T1000 (cell line): Measurements from ENCODE around the gene AGER.

Experiments used
- DNase-seq: peaks from one replicate; lab custom pipeline; 2025; ENCODE audit warnings: mixed read lengths; lab: John Stamatoyannopoulos, UW

The AGER gene

DNA sequence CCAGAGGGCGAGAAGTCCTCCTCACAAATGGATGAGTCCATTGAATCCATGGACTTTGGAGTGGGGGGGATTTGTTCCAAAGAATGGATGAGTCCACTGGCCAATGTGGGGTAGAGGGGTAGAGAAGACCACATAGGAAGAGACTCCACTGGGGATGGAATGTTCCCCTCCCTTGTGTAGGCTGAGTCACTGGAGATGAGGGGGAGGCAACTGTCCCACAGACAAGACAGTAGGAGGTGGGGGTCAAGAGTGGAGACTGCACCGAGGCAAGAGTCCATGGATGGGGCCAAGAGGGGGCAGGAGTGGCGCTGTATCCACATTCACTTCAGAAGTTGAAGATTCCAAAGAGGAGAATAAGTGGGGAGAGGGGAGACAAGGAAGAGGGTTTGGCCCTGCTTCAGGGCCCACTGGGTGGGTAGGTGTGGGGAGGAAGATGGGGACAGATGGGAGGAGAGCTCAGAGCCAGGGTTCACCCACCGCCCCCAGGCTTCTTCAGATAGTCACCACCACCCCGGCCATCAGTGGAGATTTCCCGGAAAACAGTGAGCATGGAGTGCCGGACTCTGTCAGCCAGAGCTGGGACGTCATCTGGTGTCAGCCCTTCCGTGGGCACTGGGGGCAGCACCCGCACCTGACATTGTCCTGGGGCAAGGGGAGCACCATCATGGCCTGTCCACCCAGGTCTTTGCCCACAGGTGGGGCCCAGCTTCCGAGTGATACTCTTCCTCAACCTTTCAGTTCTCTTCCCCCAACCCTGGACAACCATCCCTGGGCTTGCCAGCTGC, 15.1 kb downstream of the AGER start:
- no peak for DNase-seq

DNA sequence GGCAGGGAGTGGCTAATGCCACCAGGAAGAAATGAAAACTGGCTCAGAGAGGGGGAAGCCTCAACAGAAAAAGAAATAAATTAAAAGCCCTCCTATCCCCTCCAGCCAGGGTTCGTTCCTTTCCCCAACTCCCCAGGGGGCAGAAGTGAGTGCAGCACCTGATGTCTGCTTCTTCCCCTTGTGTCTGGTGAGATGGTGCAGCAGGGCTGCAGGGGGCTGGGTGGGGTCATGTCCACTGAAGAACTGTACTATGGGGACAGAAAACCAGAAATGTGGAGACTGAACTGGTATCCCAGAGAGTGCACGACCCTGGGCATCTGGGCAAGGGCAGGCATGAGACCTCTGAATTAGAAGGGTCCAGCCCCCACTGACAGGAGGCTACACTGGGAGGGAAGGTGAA, 15.7 kb downstream of the AGER start:
- DNase-seq: no peak

DNA sequence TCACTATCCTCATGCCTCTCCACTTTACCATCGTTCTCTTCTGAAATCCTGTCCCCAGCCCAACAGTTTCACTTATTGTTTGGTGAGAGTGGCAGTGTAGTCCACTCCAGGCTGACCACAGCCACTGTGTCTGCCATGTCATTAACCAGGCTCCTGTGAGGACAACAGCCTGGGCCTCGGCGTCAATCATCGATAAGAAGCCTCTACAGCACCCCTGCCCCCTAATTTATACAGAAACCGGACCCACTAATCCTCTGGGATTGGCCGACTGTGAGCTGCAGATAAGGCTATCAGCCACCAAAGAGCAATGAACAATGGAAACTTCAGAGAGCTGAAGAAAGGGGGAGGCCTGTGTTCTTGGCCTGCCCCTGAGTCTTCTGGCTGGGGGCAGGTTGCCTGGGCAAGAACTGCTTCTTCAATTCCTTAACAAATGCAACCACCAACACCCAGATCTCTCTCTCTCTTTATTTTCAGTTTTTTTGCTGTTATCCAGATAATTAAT, 16.2 kb downstream of the AGER start:
- DNase-seq: no peak

DNA sequence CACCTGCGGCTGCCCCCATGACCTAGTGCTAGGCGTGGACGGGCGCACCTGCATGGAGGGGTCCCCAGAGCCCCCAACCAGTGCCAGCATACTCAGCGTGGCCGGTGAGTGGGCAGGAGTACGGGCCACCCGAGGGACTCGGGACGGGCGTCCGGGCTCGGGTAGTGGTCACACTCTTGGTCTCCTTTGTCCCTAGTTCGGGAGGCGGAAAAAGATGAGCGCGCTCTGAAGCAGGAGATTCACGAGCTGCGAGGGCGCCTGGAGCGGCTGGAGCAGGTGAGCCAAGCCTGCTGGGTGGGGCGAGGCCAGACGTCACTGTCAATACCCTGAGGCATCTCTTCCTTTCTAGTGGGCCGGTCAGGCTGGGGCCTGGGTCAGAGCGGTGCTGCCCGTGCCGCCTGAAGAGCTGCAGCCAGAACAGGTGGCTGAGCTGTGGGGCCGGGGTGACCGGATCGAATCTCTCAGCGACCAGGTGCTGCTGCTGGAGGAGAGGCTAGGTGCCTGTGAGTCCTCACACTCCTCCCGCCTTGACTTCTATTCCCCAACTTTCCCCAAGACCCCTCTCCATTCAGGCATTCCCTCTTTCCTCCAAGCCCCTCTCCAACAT, 16.8 kb downstream of the AGER start:
- no peak for DNase-seq

DNA sequence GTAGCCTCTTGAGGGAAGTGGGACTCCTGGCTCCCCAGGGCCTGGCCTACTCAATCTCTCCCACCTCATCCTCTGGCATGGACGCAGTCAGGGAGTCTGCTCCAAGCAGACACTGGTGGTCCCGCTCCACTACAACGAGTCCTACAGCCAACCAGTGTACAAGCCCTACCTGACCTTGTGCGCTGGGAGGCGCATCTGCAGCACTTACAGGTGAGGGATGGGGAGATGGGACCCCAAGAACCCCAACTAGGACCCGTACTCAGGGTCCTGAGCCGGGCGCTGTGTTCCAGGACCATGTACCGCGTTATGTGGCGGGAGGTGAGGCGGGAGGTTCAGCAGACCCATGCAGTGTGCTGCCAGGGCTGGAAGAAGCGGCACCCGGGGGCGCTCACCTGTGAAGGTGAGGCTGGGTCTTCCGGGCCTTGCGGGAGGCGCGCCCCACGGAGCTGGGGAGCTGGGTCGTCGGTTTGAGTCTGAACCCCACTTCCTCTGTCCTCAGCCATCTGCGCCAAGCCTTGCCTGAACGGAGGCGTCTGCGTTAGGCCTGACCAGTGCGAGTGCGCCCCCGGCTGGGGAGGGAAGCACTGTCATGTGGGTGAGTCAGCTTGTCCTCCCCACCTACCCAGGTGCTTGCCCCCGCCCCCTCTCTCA, 17.5 kb downstream of the AGER start:
- no peak for DNase-seq

DNA sequence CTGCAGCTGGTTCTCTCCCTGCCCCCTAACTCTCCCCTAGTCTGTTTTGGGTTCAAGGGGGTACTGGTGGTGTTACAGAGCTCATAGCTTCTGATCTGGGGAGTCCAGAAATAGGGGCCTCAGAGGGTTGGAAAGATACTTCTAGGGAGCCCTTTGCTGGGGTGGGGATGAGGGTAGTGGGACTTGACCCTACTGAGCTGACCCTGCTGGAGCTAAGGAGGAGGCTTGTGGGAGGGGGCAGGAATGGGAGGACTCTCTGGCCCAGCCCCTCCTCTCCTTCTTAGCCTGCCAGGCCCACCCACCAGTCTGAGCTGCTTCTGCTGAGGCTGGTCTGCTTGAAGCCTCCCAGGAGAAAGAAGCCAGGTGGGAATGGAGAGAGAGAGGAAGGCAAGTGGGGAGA, 19.8 kb downstream of the AGER start, which contains the start of gene EGFL8:
TSS of gene EGFL8 (plus strand) at position 301 of the 400 bp plus-strand sequence. CDS start 1,571 bp downstream, outside the sequence.
- no peak for DNase-seq

DNA sequence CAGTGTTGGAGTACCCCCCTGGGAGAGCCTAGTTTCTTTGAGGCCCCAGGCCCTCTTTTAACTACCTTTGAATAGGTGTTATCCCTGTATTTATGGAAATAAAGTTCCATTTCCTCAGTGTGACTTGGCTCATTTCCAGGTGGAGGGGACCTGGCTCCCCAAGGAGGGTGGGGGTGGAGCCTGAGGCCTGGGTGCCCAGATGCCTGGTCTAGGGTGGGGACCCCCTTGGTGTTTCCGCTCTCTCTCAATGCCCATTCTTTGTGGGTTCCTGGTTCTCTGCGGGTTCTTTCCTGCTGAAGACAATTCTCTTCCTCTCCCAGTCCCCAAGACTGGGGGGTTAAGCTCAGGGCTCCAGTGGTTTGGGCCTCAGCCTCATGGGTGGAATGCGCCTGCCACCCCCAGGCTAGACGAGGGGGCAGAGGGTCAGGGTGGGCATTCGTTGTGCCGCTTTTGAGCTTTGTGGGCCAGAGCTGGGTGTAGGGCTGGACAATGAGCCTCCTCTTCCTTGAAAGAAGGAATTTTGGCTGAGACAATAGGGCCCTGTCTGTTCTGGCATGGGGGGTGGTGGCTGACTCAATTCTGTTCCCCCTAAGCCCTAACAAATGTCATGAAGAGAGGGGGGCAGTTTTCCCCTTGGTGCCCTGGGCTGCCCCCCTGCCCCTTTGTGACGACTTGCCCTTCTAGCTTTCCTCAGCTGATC, 20.3 kb downstream of the AGER start:
- no peak for DNase-seq

DNA sequence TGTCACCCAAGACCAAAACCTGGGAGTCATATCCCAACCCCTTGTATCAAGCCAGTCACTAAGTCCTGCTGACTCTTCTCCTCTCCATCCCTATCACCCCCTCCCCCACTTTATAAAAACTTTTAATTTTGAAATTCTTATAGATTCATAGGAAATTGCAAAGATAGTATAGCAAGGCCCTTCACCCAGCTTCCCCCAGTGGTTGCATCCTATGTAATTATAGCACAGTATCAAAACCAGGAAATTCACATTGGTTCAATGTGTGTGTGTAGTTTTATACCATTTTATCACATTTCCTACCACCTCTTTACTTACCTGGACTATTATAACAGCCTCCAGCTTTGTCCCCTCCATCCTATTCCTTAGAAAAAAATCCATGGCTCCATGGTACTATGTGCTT, 26.0 kb downstream of the AGER start:
- DNase-seq: no peak

DNA sequence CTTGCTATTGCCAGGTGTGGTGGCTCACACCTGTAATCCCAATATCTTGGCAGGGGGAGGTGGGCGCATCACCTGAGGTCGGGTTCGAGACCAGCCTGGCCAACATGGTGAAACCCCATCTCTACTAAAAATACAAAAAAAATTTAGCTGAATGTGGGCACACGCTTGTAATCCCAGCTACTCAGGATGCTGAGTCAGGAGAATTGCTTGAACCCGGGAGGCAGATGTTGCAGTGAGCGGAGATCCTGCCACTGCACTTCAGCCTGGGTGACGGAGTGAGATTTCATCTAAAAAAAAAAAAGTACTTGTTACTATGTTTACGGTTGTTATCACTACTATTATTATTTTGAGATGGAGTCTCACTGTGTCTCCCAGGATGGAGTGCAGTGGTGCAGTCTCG, 27.2 kb downstream of the AGER start:
- DNase-seq: no peak

DNA sequence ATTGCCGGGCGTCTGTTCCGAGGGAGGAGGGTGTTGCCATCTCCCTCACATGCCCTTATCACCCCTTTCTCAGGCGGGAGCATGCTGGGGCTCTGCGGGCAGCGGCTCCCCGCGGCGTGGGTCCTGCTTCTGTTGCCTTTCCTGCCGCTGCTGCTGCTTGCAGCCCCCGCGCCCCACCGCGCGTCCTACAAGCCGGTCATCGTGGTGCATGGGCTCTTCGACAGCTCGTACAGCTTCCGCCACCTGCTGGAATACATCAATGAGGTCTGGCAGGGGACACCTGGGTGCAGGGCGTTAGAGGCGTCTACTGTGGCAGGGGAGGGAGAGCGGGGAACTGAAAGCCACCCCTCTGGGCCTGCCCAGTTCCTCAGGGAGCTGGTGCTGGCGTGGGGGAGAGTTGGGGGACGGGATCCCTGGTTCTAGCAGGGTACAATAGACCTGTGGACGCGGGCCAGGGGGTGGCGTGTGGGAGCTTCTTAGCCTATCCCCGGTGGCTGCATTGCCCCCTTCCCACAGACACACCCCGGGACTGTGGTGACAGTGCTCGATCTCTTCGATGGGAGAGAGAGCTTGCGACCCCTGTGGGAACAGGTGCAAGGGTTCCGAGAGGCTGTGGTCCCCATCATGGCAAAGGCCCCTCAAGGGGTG, 29.4 kb downstream of the AGER start:
- peak; percentile 60 for DNase-seq

DNA sequence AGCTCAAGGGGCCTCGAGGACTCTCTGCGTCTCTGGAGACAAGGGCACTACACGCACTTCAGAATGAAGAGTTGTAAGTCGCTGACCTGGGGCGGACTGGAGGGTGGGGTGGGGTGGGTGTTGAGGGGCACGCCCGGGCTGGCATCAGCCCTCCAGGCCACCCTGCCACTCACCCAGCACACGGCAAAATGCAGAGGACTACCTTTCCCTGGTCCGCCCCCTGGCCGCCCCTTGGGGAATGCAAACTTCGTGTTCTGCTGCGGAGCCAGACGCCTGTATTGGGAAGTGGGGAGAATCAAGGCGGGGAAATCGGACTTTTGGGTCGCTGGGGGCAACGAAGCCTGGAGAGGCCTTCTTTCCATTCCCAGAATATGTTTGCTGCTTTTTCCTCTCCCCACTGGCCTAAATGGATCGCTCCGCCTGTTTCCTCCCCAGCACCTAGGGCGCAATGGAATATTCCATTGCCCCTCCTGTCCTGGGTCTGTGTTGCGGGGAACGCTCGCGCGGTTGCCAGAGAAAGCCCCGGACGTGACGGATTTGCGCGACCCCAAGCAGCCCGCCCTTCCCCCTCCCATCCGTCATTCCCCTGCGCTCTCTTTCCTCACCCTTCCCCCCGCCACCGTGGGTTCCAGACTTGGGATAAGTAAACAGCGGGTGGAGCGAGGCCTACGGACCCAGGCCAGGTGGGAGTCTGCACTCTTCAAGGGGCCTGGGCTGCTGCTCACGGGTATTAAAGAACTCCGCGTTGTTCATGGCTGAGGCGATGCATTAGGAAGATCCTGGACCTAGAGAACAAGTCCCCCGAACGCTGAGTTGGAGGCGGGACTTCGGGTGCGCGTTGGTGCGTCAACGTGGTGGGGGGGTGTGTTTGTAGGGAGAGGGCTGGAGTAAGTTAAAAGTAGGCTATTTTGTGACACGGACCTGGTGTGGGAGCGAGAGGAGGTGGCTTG, 30.2 kb downstream of the AGER start, which contains the start of gene PPT2:
TSS of gene PPT2 (plus strand) at position 578 of the 950 bp plus-strand sequence. CDS start 454 bp downstream, outside the sequence.
- DNase-seq: peak; percentile 83

DNA sequence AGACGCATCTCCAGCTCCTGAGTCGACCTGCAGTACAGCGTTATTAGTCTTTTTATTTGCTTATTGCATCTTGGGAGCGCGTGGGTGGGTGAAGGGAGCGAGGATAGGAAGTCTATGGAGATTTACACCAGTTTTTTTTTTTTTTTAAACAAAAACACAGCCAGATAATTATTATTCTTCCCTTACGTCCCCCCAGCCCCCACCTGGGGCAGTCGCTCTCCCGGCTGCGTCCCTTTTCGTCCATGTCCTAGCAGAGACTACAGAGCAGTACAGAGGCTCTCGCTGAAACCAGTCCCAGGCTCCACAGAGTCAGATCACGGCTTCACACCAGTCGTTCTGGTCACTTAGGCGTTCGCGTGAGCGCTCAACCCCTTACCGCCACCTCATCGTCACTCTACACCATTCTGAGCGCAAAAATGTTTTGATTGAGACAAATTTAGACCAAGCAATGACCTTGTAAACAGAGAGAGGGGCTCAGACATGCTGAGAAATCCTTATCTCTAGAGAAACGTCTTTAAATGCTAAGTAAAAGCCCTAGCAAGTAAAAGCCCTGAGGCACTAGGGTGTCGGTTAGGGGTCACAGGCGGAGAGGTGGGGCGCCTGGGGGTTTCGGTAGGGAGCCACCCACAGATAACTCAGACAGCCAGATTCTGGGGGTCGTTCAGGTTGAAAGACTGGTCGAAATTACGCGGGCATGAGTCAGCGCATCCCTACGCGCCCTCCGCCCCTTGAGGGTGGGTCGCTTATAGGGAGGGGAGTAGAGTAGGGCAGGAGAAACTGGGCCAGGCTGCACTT, 31.1 kb downstream of the AGER start:
- peak; percentile 45 for DNase-seq

DNA sequence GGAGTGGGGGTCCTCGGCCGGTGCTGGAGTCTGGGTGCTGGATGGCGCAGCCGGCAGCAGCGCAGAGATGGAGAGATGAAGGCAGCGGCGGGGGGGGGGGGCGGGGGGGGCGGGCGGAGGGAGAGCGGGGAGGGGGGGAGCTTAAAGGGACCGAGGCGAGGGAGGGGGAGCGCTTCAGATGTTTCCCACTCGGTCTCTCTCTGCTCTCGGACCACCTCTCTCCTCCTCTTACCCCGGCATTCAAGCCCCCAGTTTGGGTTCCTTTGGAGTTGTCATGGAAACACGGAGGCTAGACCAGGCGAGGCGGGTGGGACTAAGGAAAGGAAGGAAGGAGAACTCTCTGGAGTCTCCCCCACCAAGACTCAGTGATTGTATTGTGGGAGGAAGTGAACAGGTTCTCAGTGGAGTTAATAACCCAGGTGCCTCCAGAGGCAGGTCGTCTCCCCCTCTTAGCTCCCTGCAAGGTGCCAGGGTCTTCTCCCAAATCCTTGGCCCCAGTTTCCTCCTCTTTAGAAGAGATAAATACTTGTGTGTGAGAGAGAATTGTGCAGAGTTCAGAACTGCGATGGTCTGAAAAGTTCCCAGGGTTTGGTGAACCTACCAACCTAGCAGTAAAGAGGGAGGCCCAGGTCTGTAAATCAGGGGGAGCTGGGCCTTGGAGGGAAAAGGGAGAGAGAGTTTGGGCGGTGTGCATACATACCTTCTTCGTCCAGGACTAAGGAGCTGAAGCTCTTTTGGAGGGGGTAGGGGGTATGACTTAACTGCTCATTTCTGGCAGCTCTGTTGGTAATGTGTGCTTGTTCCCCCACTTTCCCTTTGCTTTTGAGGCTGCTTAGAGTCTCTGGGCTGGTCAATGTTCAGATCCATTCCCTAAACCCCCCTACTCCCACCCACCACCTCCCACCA, 31.9 kb downstream of the AGER start, which contains the start of gene PRRT1:
TSS of gene PRRT1 (minus strand) at position 77 of the 906 bp plus-strand sequence. CDS start 112 bp downstream, outside the sequence.
- no peak for DNase-seq

DNA sequence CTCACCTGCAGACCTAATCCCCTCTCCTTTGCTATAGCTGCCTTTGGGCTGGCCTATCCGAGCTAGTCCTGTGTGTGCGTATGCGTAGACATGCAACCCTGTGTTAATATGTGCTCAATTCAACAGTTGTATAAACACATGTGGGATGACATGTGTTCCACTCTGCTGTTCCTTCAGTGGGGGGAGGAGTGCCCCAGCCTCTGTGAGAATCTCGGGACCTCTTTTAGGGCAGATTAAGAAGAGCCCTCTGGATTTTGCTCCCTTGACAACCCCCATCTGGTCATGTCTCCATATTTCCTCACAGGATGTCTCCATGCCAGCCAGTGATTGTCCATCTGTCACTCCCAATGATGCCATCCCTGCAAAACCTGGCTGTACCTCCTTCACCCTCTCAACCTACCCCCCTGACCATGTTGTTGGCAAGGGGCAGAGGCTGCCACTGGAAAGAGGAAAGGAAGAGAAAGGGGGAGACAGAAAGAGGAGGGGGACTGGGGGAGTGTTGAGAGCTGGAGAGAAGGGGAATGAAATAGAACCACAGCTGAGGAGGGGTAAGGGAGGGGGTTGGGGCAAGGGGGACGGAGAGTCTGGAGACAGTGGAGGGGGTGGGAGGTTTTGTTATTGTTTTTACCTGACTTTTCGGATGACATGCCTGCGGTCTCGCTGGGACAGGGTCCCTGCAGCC, 32.7 kb downstream of the AGER start:
- DNase-seq: no peak

DNA sequence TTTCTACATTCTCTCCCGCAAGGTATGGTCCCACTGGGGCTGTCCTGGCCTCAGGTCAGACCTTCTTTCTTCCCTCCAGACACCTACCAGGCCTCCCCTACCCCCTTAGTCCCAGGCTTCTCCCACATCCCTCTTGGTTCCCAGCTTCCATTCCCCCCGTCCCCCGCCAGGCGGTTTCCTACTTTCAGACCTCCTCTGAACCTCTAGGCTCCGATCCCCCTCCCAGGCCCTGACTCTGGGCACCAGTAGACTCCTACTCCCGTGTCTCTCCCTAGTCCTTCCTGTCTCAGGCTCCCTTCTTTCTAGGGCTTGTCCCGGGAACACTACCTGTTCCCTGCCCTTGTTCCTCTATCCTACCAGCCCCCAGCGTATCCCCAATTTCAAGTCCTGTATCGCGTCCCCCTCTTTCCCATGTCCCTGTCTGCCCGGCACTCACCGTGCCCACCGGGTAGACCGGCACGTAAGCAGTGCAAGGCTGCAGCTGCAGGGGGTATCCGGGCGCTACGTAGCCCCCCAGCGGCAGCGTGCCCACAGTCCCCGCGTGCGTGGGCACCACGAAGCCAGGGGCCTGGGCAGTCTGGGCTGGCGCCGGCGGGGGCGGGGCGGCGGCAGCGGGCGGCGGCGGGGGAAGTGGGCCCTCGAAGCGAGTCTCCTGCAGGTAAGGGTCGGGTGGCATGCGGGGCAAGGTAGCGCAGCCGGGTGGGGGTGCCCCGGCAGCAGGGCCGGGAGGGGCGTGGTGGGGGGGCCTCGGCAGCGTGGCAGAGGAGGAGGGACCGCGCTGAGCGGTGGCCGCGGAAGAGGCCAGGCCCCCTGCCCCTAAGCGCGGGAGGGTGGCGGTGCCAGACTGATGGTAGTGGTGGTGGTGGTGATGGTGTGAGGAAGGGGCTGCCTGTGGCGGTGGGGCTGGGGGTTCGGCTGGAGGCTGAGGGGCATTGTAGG, 33.9 kb downstream of the AGER start:
- no peak for DNase-seq

DNA sequence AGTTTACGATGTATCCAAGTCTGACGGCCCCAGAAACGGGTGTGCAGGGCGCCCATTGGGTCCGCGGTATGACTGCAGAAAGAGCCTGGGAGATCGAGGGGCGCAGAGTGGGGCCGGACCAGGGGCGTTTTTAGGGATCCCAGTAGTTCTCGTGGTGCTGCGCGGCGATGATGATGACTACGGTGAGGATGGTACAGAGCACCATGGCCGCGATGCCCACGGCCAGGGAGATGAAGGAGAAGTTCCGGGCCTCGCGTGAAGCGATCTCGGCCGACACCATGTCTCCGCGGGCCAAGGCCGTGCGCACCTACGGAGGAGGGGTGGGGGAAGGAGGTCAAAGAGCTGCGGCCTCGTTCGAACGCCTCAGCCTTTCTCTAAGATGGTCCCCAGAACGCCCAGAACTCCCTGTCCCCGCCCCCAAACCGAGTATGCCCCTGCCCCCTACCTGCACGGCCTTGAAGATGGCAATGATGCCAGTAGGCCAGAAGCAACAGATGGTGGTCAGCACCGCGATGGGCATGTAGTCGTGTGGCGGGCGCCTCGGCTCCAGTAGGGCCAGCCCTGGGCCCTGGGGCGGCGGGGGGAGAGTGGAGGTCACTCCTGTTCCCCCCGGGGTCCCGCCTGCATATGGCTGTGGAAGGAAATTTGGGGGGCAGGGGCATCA, 34.8 kb downstream of the AGER start:
- no peak for DNase-seq
